Activated CD8-positive, alpha-beta memory T cell treated with anti-CD3 and anti-CD28 coated beads for 24 hours (primary cell): Measurements from ENCODE around the gene TRAM2.

Experiments used
- DNase-seq: peaks from one replicate; pipeline ENCODE4 v3.0.0-alpha.2; 2020

The TRAM2 gene

DNA sequence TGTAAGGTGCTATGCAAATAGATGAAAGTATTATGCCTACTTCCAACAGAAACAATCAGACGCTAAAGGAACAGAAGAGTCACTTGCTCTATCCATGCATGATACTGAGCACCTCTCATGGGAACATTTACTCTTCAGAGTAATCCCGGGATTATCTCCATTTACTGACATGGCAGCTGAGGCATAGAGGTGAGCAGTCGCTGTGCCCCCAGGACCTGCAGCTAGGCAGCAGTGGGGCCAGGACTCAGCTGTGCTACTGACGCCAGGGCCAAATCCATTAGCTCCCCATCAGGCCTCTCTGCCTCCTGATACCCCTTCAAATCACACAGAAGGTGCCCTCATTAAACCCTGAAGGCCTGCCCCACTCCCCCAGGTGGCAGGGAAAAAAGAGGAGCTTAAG lies 51.9 kb downstream of the TRAM2 start:
- DNase-seq: no peak

DNA sequence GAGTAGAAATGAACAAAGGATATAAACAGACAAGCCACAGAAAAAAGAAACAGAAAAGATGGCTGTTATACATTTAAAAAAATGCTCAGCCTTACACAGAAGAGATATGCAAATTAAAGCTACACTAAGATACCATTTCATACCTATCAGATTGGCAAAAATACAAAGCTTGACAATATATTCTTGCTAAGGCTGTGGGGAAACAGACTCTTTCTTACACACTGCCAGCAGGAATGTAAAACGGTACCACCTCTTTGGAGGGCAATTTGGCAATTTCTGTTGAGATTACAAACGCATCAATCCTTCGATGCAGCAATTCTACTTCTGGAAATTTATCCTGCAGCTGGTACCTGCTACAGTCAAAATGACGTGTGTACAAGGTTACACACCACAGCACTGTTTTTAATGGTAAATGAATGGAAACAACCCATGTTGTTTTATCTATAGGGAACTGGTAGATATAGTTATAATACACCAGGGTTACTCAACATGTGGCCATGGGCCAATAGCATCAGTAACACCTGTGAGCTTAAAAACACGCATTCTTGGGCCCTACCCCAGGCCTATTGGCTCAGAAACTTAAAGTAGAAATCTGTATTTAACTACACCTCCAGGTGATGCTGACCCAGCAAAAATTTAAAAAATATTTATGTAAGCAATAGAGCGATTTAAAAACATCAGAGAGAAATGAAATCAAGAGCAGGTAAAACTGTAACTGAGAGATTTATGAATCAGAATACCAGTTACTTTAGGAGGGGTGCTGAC lies 53.3 kb downstream of the TRAM2 start:
- no peak for DNase-seq

DNA sequence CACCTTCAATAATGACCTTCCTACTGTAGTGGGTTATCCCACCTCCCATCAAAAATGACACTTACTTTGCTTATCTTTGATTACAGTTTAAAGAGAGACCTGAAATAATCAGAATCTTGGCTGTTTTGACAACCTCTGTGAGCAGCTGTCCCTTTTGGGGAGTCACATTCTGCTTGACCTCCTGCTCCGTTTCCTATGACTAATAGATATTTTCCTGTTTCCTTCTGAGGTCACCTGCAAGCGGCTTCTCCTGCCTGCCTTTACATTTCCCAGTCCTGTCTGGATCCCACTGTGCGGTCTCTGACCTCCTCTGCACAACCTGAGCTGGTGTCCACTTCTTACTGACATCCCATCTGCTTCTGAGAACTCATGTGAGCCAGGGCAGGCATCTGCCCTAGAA lies 54.2 kb downstream of the TRAM2 start:
- DNase-seq: no peak

DNA sequence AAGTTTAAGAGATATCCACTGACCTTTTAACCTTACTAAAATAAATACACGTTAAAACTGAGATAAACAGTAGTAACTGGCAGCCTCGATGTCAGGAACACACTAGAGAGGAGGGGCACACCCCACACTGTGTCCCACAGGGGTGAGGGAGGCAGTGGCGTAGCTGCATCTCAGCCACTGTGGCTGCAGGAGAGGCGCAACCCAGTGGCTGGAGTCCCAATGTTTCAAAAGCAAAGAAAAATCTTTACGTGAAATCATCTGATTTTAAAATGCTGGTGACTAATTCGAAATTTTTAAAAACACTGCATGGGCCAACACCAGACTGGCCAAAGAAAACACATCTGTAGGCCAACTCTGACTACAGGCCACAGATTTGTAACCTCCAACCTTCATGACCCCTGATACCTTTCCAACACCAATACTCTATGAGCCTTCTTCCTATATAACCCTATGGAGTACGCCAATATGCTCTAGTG lies 54.7 kb downstream of the TRAM2 start:
- no peak for DNase-seq

DNA sequence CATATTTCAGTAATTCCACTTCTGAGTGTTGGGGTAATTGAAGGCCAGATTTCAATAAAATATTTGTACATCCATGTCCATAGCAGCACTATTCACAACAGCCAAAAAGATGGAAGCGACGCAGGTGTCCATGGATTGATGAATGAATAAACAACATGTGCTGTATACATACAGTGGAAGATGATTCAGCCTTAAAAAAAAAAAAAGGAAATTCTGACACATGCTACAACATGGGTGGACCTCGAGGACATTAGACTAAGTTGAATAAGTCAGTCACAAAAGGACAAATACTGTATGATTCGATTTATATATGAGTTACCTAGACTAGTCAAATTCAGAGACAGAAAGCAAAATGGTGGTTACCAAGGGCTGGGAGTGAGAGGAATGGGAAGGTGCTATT lies 57.2 kb downstream of the TRAM2 start:
- no peak for DNase-seq

DNA sequence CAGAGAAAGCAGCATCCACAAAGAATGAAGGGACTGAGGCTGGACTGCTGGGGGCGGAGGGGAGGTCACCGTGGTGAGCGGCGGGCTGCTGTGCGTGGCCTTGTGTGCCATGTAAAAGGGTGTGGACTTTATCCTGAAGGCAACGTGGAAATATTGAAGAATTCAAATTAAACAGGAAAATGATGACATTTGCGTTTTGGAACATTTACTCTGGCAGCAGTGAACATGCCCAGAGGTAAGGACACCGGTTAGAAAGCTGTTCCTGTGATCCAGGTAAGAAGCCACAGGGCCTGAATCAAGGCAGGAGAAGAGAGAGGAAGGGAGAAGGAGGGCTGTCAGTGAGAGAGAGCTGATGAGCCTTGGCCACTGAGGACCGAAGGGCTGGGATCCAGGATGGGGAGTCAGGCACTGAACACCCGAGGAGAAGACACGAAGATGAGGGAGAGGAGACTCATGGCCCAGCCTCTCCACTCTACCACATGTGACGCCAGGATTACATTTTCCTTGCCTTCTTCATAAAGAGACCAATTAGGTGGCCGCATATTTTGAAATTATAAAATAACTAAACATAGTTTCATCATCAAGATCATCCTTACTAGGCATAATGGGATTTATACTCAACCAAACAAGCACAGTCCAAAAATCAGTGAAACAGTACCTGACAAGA lies 58.4 kb downstream of the TRAM2 start:
- DNase-seq: no peak

DNA sequence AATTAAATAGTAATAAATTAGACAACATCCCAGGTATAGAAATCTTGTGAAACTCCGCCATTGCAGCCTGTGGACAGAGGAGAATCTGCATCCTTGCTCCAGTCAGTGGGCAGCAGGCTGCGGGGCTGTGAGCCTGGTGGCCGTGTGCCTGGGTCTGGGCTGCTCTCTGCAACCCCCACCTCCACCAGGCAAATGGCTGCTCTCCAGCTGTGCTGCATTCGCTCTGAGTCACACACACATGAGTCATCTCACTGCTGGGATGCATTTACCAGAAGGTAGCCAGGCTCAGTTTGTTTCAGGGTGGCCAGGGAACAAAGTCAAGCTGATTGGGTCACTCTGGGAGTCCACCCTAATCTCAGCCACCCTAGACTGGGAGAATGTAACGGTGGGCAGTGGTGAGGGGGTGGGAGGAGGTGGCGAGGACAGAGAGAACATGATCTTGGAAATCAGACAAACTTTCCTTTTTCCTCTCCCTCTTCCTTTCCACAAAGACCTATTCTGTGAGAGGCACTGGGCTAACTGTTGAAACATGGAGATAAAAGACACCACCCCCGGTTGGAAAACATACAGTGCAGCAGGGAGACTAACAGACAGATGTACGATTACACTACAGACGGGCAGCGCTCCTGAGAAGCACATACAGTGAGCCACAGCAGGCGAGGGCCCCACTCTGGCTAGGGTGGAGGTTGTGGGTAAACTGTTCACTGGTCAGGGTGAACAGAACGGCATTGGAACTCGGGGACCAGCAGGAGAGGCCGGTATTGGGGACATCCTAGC lies 59.2 kb downstream of the TRAM2 start:
- no peak for DNase-seq

DNA sequence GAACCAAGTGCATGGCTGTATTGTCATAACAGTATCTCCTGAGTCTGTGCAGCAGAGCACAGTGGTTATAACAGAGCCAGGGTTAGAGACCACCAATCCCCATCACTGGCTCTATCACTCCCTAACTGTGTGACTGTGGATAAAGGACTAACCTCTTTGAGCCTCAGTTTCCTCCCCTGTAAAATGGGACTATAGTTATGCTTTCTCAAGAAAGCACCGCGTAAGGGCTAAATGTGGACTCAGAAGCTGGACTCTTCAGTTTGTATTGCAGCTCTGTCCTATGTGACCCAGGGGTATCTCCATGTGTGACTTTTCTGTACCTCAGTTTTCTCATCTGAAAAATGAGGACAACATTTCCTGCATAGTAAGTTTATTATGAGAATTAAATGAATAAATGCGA lies 59.9 kb downstream of the TRAM2 start:
- DNase-seq: no peak

DNA sequence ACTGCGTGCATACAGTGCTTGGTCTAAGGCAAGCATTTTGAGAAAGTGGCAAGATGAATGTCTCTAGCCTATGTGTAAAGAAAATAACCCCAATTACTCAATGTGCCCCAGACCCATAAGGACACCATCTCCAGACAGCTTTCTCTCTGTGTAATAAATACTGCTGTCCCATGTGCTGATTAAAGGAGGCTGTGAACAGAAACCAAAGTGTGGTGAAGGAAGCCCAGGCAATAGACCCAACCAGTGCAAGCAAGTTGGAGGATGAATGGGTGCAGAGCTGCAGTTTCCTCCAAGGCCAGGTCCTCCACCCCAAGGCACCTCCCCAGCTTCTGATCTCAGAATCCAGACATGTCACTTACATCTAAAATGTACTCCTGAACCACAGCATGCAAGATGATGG lies 60.6 kb downstream of the TRAM2 start:
- DNase-seq: no peak

DNA sequence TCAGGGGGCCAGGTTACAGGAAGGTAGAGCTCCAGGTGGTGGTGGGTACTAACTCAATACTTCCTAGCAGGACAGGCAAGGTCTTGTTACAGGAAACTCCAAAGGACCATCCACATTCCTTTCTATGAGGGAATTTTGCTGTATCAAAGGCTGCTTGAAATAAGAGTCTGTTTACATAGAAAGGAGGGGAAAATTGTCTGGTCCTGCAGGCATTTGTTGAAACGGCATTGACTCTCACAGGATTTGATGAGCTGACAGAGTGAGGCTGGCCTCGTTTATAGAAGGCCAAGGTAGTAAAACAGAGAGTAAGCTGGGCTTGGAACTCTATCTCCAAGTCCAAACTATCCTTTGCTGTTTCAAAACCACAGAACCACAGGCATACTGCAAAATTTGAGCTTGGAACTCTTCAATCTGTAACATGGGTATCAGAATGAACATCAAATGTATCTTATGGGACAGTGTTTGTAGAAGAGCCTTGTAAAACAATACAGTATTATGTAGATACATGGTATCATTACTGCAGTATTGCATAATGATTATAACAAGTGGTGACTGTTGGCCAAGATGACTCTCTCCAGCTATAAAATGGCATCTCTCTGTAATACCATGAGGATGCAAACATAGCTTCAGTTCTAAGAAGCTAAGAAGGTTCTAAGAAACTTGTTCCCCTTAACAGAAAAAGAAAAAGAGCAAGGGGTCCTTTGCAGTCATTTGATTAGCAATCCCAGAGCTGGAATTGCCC lies 61.5 kb downstream of the TRAM2 start:
- no peak for DNase-seq

DNA sequence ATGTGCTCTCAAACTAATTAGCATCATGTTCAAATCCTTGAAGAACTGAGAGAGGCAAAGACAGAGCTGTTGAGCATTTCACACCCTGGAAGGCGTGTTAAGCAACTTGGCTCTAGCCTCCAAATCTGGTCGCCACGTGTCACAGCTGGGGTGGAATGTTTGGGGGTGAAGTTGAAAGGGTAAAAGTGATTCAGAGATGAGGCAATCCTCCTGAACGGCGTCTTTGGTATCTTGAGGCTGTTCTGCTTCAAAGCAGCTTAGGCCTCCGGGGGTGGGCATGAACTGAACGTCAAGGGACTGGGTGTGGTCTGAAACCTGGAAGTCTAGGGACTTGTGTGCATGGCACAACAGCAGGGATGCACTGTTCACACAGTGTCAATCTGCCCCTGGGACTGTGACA lies 62.3 kb downstream of the TRAM2 start:
- no peak for DNase-seq

DNA sequence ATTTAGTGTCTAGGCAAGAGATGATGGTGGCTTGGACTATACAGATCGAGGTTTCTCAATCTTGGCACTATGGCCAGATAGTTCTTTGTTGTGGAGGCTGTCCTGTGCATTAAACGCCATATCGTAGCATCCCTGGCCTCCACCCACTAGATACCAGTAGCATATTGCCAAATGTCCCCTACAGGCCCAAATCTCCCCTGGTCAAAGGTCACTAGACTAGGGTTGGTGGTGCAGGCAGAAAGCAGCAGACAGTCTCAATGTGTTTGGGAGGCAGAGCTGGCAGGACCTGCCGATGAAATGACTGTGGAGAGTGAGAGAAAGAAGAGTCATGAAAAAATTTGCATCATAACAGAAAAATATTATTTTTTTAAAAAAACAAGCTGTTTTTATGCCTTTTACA lies 63.0 kb downstream of the TRAM2 start:
- DNase-seq: no peak

DNA sequence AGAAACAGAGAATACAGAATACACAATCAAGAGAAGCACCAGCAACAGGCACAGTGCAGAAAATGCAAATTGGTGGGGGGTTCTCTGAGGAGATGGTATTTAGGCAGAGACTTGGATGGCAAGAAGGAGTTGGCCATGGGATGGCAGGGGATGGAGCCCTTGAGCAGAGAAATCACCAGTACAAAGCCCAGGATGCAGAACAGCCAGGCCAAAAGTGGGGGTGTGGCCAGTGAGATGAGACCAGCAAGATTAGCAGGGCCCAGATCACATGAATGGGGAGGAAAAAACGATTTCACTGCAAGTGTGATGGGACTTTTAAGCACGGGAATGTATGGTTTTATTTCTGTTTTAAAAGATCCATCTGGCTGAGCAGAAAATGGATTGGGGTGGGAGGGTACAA lies 63.4 kb downstream of the TRAM2 start:
- no peak for DNase-seq

DNA sequence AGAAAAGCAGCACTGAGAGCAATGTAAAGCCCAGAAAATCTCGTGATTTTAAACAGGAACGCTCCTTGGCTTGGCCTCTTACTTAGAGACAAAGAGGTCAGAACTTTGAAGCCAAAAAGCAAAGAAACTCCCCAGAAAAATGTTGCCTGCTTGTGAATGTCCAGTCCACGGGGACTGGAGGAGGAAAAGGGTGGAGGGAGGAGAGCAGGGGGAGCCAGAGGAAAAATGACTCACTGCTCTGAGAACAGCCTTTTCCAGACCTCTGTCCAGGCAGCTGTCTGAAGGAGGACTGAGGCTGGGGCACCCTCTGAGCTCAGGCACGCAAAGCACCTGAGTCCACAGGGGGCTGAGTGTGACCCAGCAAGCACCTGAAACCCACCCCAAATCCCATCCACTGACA lies 64.7 kb downstream of the TRAM2 start:
- no peak for DNase-seq

DNA sequence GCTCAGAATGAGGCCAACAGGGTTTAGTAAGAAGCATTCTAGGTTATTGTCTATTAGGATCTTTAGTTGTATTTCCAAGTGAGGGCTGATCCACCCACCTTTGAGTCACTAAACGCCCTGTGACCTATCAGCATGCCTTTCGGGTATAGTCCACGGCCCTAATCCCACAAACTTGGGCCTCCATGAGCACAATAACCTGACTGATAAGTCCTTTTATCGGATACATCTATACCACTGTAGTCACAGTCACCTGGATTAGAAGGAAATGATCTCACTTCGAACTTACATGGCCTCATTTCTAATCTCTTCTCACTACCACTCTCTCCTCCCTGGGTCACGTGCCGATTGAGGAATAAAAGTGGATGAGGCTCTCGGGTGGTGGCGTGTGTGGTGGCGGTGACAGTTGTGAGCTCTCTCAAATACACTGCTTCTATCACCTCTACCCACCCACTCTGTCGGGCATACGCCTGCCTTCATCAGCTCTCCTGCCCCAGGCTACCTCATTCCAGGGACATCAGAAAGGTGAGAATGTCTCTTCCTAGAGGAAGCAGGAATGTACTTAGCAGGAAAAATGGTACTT lies 65.2 kb downstream of the TRAM2 start:
- DNase-seq: no peak

DNA sequence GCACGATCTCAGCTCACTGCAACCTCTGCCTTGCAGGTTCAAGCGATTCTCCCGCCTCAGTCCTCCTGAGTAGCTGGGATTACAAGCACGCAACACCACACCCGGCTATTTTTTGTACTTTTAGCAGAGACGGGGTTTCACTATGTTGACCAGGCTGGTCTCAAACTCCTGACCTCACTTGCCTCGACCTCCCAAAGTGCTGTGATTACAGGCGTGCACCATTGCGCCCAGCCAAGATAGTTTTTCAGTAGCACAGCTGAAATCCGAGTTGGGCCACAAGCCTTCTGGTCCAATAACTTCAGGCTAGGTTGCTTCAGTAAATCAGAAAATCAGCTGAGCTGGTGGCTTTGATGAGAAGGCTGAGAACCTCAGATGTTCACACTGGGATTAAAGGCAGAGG lies 65.7 kb downstream of the TRAM2 start:
- DNase-seq: no peak

DNA sequence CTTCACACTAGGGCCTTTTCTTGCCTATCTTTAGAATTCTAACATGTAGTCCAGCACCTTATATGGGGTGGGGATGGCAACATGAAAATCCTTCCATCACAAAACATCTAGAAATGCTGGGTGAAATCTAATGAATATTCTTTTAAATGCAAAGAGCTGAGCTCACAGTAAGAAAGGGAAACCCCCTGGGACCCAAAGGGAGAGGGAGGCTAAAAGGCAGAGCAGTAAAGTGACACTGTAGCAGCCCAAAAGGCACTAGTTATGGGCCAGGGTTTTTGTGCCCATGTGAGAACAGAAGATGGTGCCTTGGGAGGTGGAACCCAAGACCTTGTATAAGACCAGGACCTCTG lies 66.7 kb downstream of the TRAM2 start:
- no peak for DNase-seq

DNA sequence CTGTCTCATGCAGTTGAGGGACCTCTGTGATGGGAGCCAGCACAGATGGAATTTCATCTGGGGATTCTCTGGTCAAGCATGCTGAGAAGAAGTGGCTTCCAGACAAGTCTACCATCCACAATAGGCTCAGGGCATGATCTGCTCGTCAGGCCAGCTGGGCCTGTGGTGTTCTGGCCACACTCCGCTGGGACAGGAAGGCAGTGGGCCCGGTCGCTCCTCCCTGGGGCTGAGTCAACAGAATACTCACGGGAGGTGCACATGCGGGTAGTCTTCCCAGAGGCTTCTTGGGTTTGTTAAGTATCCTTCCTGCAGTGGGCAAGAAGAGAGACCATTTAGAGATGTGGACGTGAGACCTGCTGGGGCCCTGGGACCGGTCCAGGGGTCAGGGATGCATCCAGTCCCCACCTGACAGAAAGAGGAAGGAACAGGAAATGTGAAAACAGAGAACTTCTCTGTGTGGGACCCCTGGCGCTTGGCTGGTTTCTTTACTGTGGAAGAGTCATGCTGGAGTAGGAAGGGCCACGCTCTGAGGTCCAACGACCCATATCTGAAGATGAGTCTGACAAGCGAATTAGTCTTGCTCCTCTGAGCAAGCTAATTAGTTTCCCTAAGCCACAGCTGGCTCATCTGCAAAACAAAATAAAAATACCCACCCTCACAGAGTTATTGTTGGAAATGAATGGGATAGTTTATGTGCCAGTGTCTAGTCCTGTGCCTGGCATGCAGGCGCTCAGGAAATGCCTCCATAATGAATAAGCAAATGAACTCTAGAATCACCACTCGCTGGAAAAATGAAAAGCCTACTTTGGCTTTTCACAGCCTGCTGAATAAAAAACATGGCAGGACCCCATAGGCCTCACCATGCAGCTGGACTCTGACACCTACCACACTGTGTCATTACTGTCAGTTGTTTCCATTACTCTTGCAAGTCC lies 67.3 kb downstream of the TRAM2 start:
- DNase-seq: no peak

DNA sequence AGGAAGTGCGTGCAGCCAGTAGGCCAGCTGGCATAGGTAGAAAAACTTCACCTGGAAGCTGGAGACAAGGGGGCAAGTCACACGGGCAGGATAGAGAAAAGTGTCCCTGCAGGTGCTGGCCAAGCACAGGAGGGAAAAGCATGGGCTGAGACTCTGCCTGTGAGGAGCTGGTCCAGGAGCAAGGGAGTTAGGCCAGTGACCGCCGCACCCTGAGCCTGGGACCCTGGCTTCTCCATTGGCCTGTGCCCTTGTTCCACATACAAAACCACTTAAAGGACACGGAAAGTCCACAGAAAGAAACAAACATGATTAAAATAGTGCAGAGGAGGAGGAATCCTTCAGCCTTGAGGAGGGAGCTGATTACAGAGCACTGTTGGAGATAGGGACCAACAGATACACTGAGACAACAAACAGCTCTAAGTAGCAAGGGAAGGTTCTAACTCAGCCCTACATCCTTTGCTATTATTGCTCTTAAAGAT lies 68.6 kb downstream of the TRAM2 start:
- no peak for DNase-seq

DNA sequence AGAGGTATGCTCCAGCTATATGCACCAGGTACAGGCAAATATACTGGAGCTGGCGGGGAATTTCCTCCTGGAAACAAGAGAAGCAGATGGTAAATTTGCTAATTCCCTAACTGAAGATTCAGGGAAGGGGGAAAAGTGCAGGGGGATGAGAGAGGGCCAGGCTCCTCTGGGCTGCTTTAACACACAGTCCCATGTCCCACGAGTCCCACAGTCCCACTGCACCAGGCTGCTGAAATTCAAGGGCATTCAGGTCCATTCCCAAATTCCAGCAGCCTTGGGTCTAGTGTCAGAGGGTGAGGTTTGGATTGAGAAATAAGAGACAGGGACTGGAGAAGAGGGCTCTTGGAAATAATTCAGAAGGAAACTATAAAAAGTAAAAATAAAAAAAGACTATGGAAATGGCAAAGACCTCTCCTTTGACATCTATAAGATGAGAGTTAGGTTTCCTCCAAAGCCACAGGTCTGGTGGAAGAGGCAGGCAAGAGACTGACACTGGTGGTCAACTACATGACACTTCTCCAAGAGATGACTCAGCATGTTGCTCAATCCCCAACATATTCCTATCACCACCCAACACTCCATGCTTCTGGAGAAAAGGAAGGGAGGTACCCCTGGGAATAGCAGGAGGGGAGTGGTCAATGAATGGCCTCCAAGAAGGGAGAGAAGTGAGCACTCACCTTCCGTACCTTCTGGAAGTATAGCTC lies 69.2 kb downstream of the TRAM2 start:
- no peak for DNase-seq

DNA sequence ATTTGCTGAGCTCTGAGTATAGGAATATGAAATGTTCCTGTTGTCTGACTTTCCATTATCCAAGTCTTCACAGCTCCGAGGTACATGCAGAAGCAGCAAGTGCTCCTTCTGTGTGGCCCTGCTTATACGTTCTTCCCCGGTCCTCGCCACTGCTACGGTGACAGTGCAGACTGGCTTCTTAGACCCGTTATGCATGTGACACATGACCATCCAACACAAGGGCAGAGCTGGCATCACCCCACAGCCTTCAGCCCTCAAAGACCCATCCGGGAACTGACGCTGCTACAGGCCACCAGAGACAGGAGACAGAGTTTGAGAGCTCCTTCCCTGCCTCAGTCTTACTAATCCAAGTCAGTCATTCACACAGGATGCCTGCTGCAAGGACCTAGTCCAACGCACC lies 70.4 kb downstream of the TRAM2 start:
- DNase-seq: no peak
